Stimulated activated CD8-positive, alpha-beta memory T cell treated with anti-CD3 and anti-CD28 coated beads, Interleukin-15, amount 100 ng/mL, for 24 hours (primary cell): Measurements from ENCODE around the gene CDKL5.
"Not testable (repeated sequence)": the region's sequence is repeated elsewhere in the genome, so short reads cannot be mapped to it uniquely, and the experiment has no call there.

ENCODE experiments used
- DNase-seq: peaks from one replicate; pipeline ENCODE4 v3.0.0-alpha.2; 2020; ENCODE audit warnings: low read depth

Gene CDKL5

DNA sequence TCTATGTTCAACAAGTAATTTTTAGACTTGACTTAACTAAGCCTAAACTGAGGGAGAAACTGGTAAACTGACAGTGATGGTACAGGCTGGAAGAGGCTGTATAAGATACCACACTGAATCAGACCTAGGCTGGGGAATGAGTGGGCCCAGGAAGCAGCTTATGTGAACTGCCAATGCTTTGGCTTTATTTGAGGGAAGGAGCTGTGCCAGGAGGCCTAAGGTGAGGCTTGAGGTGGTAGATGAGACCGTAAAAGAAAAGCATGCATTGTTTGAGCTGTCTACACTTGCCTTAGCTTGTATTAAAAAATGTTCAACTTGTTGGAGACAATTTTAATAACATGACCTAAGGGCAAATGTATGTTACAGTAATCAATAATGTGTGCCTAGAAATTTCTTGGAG lies 150.3 kb downstream of the CDKL5 start:
- no peak for DNase-seq

DNA sequence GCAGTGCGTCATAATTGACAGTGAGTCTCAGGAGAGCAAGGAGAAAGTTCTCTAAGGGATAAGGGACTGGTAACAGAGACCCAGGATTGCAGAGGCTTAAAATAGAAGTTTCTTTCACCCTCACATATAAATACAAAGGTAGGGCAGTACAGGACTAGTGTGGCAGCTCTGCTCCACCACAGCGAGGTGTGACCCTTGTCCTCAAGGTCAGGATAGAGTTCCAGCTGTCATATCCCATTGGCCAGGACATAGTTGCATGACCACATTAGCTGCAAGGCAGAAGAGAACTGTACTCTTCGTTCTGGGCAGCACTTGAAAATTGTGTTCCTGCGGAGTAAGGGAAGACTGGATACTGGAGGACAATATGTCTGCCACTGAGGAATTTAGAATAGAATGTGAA lies 152.0 kb downstream of the CDKL5 start:
- no peak for DNase-seq

DNA sequence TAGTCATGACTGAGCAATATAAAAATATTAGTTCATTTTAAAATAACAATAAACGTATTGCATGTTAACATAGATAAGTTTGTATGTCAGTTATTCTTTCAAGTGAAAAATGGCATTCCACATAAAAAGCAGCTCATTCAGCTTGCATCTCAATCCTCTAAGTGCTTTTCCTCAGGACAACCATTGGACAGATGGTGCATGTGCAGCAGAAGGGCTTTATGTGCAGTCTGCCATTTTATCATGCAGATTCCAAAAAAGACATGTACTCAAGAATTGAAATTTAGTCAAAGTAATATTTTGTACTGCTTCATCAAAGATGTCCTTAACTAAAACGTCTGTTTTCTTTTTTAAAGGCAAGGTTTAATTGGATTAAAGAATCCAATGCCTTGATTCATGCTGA lies 153.1 kb downstream of the CDKL5 start:
- DNase-seq = no peak

DNA sequence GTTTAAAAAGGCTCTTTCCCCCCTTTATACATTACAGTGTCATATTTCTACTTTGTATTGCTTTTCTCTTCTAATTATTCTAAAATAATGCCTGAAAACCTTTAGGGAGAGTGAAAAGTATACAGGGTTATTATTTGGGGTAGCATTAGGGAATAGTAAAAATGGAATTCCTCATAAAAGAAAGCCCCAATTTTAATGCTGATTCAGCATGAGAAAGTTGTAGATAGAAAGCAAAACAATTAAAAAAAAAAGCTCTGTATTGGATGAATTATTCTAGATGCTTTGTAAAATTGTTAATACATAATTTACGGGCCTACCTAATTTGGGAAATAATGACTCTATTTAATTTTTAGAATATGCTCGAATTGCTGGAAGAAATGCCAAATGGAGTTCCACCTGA lies 154.1 kb downstream of the CDKL5 start:
- DNase-seq = no peak

DNA sequence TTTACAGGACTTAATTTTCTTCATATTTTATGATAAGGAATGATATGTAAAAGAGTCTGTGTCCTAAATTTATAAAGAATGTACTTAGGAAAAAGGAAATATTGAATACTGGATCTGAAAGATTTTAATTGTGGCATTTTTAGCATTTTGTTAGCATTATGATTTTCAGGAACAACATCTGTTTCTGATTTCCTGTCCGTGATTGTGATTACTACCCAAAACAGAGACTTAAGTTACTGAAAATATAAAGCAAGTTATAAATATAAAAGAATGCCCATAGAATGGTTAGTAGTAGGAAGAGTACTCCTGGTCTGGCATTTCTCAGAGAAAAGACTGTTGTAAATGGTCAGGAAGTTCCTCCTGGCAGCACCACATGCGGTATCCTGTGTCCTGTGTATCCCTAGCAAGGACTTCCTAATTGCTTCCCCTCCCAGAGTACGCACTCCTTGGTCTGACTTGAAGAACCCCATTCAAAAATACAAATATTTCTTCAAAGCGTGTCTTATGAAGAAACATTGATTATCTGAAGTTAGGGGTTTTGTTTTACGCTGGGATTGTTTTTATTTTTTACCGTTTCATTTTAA lies 157.6 kb downstream of the CDKL5 start:
- DNase-seq = no peak

DNA sequence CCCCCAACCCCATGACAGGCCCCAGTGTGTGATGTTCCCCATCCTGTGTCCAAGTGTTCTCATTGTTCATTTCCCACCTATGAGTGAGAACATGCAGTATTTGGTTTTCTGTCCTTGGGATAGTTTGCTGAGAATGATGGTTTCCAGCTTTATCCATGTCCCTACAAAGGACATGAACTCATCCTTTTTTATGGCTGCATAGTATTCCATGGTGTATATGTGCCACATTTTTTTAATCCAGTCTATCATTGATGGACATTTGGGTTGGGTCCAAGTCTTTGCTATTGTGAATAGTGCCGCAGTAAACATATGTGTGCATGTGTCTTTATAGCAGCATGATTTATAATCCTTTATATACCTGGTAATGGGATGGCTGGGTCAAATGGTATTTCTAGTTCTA lies 163.9 kb downstream of the CDKL5 start:
- DNase-seq = not testable (repeated sequence)

DNA sequence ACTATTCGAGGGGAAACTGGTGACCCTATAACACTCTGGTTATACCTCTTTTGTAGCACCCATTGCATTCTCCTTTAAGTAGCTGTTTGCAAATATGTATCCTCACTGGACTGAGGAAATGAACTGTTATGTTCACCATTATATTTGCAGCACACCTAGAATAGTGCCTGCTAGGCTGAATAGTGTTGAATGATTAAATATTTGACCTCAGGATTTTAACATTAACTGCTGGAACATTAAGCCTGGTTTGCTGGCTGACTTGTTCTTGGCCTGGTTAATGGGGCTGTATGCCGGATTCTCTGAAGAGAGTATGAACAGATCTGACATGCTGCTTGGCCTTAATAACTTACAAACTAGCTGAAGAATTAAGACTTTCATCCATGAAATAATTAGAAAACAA lies 166.4 kb downstream of the CDKL5 start:
- no peak for DNase-seq

DNA sequence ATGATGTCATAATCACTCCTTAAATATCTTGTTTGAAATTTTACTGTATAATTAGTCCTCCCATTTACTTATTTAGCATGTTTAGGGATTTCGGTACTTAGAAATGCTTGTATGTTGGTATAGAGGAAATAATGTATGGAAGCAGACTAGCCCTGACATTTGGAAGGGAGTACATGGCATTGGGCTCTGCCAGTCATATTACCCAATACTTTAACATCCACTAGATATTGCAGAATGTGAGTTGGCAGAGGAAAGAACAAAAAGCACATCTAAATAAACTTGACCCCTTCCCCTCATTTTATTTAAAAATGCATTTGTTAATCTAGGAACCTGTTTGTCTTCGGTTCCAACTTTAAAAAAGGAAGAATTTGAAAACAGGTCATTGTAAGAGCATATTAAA lies 168.7 kb downstream of the CDKL5 start:
- no peak for DNase-seq

DNA sequence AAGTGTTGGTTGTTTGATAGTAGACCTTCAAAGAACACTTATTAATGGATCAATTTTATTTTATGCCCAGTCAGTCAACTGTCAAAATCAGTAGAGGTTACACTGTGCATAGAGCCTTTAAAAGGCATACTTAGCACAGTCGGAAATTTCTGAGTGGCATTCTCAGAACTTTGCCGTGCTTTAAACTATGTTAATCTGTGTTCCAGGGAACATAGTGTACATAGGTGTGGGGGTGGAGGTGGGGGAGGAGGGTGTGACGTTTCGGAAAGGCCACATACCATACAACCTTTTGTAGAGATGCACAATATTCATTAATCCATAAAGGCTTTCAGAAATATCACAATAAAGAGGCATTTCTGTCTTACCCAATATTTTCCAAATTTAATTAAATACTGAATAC lies 170.7 kb downstream of the CDKL5 start:
- DNase-seq = no peak

DNA sequence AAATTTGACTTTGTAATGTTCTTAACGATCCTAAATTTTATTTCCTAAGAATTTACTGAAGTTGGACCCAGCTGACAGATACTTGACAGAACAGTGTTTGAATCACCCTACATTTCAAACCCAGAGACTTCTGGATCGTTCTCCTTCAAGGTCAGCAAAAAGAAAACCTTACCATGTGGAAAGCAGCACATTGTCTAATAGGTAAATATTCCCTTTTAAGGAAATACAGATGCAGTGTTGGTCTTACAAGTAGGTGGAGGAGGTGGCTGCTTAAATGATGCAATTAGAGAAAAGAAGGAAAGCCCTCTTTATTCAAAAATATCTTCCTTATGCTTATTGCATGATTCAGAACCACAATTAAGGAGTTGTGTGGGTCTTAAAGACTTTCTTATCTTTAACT lies 173.0 kb downstream of the CDKL5 start:
- no peak for DNase-seq

DNA sequence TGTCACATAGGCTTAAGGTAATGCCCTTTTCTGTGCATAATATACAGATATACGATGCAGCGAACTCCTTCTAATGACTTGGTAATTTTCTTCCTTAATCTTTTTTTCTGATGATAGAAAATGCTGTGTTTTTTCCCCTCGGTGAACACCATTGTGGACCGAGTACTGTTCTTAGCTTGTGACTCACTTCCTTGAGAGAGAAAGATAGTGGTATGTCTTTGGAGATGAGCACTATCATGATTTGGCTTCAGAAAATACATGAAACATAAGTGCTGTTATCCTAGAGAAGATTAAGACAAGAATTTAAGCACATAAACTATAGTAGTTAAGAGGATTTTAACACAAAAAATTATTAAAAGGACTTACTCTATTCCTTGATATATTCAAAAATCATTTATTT lies 182.6 kb downstream of the CDKL5 start:
- DNase-seq = no peak

DNA sequence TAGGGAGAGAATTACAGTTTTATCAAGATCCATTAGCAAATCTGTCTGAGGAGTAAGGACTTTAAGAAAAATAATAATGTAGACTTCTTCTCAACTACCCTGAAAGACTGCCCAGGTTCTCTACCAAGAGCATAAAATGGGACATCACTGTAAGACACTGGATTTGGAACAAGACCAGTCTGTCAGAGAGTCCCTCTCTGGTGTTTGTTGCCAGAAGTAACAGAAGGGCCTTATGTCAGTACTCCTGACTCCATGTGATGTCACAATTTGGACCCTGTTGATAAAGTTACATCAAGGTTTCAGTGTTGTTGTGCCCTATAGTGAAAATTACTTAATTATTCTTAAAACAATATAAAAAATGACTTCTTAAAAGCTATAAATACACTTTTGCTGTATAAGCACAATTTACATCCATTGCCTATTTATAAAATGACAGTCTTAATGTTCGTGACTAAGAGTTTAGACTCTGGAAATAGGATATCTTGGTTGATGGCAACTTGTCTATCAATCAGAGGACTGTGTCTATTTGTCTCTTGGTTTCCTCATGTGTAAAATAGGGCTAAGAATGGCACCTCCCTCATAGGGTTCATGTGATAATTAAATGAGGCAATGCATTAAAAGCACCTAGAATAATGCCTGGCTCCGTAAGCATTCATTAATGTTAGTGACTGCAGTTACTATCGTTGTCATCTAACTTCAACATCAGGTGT lies 188.7 kb downstream of the CDKL5 start:
- no peak for DNase-seq

DNA sequence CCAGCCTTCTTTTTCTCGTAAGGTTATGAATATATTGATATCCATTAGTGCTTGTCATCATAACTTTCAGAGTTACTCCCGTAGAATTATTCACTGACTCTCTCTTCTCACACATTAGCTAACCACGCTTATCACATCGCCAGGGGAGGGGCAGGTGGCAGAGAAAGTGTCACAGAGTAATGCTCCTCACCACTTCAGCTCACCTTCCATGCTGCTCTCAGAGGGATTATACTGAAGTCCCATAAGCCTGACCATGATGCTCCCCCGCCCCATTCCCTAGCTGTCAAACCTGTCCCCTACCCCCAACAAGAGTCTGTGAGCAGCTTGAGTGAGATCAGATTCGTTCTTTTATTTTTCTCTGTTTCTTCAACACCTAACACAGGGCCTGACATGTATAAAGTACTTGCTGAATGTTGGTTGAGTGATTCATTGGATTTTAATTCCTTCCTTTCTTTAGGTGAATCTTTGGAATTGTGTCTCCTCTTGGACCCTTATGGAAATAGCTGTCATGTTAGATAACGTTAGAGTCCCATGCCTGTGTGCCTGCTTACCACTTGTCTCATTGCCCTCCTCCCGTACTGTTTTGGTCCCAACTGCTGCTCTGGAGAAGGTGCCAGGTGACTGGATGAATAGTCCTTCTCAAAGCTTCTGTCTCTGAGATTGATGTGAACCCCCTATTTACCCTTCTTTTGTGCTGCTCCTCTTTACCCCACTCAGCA lies 191.4 kb downstream of the CDKL5 start:
- DNase-seq = no peak

DNA sequence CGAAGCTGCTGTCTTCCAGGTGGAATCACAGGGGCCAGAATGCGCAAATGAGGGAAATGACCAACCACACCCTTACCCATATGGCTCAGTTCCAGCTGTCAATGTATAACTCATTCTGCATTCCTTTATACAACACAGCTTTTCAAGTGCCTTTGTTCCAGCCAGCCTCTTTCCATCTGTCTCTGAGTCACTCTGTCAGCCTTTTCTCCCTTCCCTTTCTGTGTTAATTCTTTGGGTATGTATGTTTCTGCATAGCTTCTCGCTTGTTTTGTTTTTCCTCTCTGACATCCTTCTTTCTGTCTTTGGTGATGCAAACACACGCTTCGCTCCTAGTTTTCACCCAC lies 192.0 kb downstream of the CDKL5 start:
- DNase-seq = no peak

DNA sequence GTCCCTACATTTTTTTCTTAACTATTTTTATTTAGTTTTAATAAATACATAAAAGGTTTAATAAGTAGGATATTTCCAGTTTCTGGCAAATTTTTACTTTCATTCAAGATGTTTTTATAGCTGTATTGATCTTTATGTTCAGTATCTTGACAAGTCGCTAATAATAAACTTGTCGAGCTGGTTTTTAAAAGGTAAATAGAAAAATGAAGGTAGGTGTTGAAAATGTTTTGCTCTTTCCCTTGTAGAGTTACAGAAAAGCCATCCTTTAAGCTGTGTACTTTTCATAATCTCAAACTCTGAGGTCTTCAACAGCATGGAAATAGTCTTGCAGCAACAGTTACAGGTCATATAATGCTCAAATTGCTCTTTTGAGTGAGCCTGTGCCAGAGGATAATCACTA lies 193.9 kb downstream of the CDKL5 start:
- no peak for DNase-seq

DNA sequence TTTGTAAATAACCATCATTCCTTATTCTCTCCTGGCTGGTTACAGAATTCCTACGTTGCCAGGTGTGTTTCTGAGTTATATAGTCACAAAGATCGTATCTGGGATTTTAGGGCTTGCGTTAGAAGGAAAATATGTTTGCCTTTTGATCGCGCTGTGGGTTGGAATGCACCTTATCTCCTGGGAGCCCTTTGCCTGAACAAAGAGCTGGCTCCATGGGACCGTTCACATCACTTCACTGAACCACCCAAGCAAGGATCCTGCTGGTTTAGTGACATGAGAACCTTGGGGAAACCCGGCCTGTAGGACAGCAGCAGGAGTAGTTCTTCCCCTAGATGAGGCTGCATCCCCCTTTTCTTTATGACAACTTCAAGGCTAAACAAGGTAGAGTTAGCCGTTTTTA lies 194.9 kb downstream of the CDKL5 start:
- DNase-seq = no peak

DNA sequence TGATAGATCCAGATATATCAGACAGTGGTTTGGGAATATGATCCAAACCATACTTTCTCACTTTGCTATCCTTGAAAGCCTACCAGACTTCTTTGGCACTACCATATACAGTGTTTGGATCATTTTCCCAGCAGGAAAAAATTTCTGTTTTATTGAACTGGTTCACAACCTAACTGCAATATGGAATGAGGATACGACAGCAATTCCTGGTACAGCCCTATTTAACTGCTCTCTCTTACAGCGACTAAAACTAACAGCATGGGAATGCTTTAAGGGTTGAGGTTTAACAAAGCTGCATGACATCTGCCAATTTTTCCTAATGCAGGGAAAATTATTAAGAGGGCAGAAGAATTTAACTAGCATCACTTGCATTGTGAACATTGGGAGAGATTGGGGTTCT lies 199.2 kb downstream of the CDKL5 start:
- no peak for DNase-seq

DNA sequence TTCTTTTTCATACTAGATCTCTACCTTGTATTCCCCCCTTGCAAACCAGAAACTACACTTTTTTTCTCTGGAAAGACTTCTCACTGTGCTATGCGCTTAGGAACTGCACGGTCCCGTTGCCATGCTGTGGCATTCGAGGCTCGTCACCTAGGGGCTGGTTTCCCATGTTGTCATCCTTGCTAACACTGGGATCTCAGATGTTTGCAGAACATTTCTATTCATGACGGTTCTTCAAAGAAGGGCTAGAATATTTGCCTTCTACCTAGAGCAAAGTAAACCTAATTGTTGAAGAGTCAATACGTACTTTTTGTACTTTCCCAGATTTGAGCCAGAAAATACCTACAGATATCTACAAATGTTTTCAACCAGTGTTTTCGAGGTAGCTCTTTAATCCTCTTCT lies 205.5 kb downstream of the CDKL5 start:
- no peak for DNase-seq

DNA sequence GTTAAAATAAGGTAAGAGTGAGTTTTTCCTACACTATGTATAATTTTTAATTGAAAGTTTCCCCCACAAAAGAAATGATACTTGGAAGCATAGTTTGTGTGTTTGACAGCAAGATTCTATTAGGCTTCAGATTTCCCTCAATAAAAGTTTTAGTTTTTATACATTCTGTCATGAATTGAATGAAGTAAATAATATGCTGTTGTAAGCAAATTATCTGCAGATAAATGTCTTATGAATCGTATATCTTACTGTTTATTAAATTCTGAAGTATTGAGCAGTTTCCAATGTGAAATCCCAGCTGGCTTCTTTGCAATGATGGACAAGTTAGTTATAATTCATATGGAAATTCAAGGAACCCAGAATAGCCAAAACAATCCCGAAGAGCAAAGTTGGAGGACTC lies 213.0 kb downstream of the CDKL5 start:
- no peak for DNase-seq

DNA sequence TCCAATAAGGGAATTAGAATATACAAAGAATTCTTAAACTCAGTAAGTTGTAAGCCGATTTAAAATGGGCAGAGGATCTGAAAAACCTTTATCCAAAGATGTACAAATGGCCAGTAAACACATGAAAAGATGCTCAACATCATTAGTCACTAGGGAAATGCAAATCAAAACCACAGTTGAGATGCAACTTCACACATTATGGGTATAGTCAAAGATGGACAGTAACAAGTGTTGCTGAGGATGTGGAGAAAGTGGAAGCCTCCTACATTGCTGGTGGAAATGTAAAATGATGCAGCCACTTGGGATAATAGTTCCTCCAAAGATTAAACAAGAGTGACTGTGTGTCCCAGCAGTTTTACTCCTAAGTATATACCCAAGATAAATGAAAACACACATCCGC lies 213.9 kb downstream of the CDKL5 start:
- no peak for DNase-seq

DNA sequence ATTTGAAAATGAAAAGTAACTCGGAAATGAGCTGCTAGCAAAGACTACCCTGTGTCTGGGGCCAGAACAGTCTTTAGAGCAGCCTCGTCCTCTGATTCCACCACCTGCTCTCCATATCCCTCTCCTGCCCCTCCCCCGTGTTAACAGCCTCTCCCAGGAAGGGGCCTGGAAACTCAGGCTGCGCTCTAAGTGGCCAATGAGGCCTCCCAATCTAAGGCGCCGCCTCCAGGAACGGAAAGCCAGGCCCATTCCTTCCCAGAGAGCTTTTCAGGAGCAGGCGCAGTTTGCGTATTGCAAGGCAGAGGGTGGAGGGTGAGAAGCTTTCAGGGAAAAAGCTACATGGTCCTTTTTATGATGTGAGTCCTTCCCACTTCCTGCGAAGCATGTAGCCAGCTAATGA lies 215.3 kb downstream of the CDKL5 start:
- DNase-seq = no peak

DNA sequence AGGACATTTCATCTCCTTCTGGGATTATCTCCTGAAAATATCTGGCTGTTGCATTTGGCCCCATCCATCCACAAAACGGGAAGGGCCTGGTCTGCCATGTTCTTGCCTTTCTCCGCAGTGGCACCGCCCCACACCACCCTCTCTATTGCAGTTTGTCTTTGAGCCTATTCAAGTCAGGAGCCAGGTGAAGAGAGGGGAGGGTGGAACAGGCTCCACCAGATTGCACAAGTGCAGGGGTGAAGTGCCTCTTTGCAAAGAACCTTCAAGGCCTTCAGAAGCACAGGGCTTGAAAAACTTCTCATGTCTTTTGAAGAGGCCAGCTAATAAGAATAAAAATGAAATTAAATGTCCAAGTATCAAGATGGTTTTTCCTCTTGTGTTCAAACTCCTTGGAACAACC lies 217.8 kb downstream of the CDKL5 start:
- DNase-seq = no peak

DNA sequence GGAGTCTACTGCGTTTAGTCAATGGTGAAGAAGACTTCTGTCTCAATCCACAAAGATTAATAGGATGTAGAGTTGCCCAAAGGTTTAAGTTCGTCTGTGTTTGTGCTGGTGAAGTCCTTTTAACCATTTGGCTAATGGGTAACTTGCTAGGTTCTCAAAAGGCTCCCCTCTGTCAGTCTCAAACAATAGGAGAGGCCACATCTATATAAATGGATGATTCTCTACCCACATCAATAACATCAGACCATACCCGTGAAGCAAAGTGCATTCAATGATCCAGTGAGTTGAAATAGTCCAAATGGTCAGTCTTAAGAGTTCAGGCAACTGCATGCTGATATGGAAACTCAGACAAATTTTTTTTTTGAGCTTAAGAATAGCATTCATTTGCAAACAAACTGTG lies 218.4 kb downstream of the CDKL5 start:
- DNase-seq = no peak

DNA sequence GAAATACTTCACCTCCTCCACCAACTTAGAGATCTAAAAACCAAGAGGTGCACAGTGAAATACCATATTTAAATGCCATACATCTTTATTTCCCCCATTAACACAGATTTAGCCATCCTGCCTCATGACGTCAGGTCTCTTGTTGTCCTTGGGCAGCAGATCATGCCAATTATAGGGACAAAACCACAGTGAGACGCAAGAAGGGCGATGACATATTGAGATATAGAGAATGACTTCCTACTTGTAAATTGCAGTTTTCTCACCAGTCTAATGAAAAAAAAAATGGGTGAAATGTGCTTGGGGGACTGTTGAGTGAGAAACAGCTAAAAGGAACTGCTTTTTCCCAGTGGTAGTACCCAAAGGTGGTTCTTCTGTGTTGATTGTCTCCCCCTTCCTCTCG lies 222.2 kb downstream of the CDKL5 start:
- DNase-seq = no peak
